Measurements from ENCODE around the gene PDE4D.

Gene PDE4D

GRCh38 chr5:59326596-59326995, 566.9 kb downstream of the PDE4D start:
- H3K4me3 ChIP-seq (ENCODE audit: low read length) = no peak overlapping the region
- no peak for DNase-seq (ENCODE audit: low read depth)
- no peak for TF ChIP-seq CTCF (IDR thresholded peaks at IDR 0.05; ENCODE audit: insufficient read depth, low read depth, low read length, missing control alignments)

GRCh38 chr5:59325070-59325469, 568.5 kb downstream of the PDE4D start:
- TF ChIP-seq CTCF (IDR thresholded peaks at IDR 0.05; ENCODE audit: insufficient read depth, low read depth, low read length, missing control alignments) = no peak
- no peak for DNase-seq (ENCODE audit: low read depth)
- H3K4me3 ChIP-seq (ENCODE audit: low read length) = no peak overlapping the region

GRCh38 chr5:59322894-59323293, 570.6 kb downstream of the PDE4D start:
- no peak overlapping the region for H3K4me3 ChIP-seq (ENCODE audit: low read length)
- peak; percentile 55 for DNase-seq (ENCODE audit: low read depth)
- TF ChIP-seq CTCF (IDR thresholded peaks at IDR 0.05; ENCODE audit: insufficient read depth, low read depth, low read length, missing control alignments) = no peak

GRCh38 chr5:59322058-59322457, 571.5 kb downstream of the PDE4D start:
- TF ChIP-seq CTCF (IDR thresholded peaks at IDR 0.05; ENCODE audit: insufficient read depth, low read depth, low read length, missing control alignments) = no peak
- DNase-seq (ENCODE audit: low read depth) = no peak
- no peak overlapping the region for H3K4me3 ChIP-seq (ENCODE audit: low read length)

- no peak overlapping the region for H3K4me3 ChIP-seq (ENCODE audit: low read length)
- DNase-seq (ENCODE audit: low read depth) = no peak
- no peak for TF ChIP-seq CTCF (IDR thresholded peaks at IDR 0.05; ENCODE audit: insufficient read depth, low read depth, low read length, missing control alignments)
Measured at GRCh38 chr5:59321642-59322041, 571.9 kb downstream of the PDE4D start.

- DNase-seq (ENCODE audit: low read depth) = no peak
- H3K4me3 ChIP-seq (ENCODE audit: low read length) = no peak overlapping the region
- TF ChIP-seq CTCF (IDR thresholded peaks at IDR 0.05; ENCODE audit: insufficient read depth, low read depth, low read length, missing control alignments) = no peak
Measured at GRCh38 chr5:59320420-59320819, 573.1 kb downstream of the PDE4D start.

GRCh38 chr5:59319250-59319649, 574.3 kb downstream of the PDE4D start:
- TF ChIP-seq CTCF (IDR thresholded peaks at IDR 0.05; ENCODE audit: insufficient read depth, low read depth, low read length, missing control alignments) = no peak
- DNase-seq (ENCODE audit: low read depth) = no peak
- H3K4me3 ChIP-seq (ENCODE audit: low read length) = no peak overlapping the region

Measured in epithelial cell of esophagus (primary cell).